ENCODE results near the gene TSC22D4. TPM values are rescaled to one million over a fixed set of nuclear protein-coding genes. Genes with fewer than 3 reads are reported as not detected.

TSC22D4 gene
- total RNA-seq, 2 experiments from 2014 or later, result 92.6 to 94.2 TPM

GRCh38 chr7:100483722-100484672, 5.0 kb upstream of the TSC22D4 start, which contains the start of gene NYAP1:
Gene NYAP1 (plus strand): TSS chr7:100483927. CDS start chr7:100485312, 1,385 bp downstream.
- H3K9me3 Mint-ChIP-seq, result no peaks in the 10 kb centered on the region
- POLR2A ChIA-PET, result interaction anchor here (0.8 to 1.9 kb wide), 3 partner anchors 14 to 100 kb away, joined by 3 to 5 read pairs (median 5); no protein-coding TSS in a partner anchor
- H3K4me3 Mint-ChIP-seq, result peak within 1 kb of the TSS; percentile 79
- no peak for DNase-seq
- no peak for TF ChIP-seq CTCF (IDR thresholded peaks at IDR 0.05)
- H3K27me3 Mint-ChIP-seq, result no peaks in the 10 kb centered on the region
- peak within 1 kb of the TSS; percentile 52 for H3K27ac Mint-ChIP-seq
- H3K36me3 Mint-ChIP-seq (ENCODE audit: low read depth), result no peaks in the 10 kb centered on the region
- H3K4me1 Mint-ChIP-seq (ENCODE audit: low read depth), result peaks cover 15% of the 10 kb centered on the region
- intact Hi-C loops (cut with micrococcal nuclease), result no loop called here
- ATAC-seq, result peak; percentile 3
- CTCF ChIA-PET, result interaction anchor here (1.6 to 3.0 kb wide), 3 partner anchors 14 to 76 kb away, joined by 6 to 26 read pairs (median 21); no protein-coding TSS in a partner anchor

- Mint-ChIP-seq H3K27me3 (no peaks in the 10 kb centered on the region), H3K4me1 (ENCODE audit: low read depth) (peaks cover 15% of the 10 kb centered on the region), H3K9me3 (no peaks in the 10 kb centered on the region), H3K4me3 (peak overlapping the region; percentile 79), H3K27ac (peak overlapping the region; percentile 52), H3K36me3 (ENCODE audit: low read depth) (peaks cover under 1% of the 10 kb centered on the region)
- intact Hi-C loops (cut with micrococcal nuclease), result no loop called here
- peak; percentile 99 for TF ChIP-seq CTCF (IDR thresholded peaks at IDR 0.05)
- CTCF ChIA-PET, result interaction anchor here (0.6 to 9.3 kb wide), 32 partner anchors 9 to 197 kb away, joined by 3 to 75 read pairs (median 4); partner anchors contain the start of genes FBXO24, LRCH4 and MOSPD3
- ATAC-seq, result peak; percentile 69
- POLR2A ChIA-PET, result interaction anchor here (0.6 to 1.9 kb wide), 6 partner anchors 10 to 392 kb away, joined by 3 to 5 read pairs (median 4); no protein-coding TSS in a partner anchor
- DNase-seq, result peak; percentile 83
These were observed 4.2 kb upstream of the TSC22D4 start for GRCh38 chr7:100483090-100483721.

- intact Hi-C loops (cut with micrococcal nuclease), result no loop called here
- H3K4me1 Mint-ChIP-seq (ENCODE audit: low read depth), result peaks cover 15% of the 10 kb centered on the region
- CTCF ChIA-PET, result interaction anchor here (0.6 to 9.3 kb wide), 33 partner anchors 9 to 209 kb away, joined by 3 to 75 read pairs (median 4); partner anchors contain the start of genes FBXO24, LRCH4 and MOSPD3
These were observed 3.7 kb upstream of the TSC22D4 start for GRCh38 chr7:100482728-100483089.

GRCh38 chr7:100481466-100481865, 2.5 kb upstream of the TSC22D4 start:
- CTCF ChIA-PET, result interaction anchor here (1.0 to 9.3 kb wide), 9 partner anchors 11 to 210 kb away, joined by 3 to 75 read pairs (median 8); no protein-coding TSS in a partner anchor
- no peak overlapping the region for H3K27ac Mint-ChIP-seq
- no peak for TF ChIP-seq CTCF (IDR thresholded peaks at IDR 0.05)

More at GRCh38 chr7:100482728-100483089, 3.7 kb upstream of the TSC22D4 start:
- ATAC-seq (no peak), DNase-seq (no peak)
- Mint-ChIP-seq H3K27me3 (no peaks in the 10 kb centered on the region), H3K36me3 (ENCODE audit: low read depth) (peaks cover 5% of the 10 kb centered on the region), H3K27ac (peak overlapping the region; percentile 52), H3K9me3 (no peaks in the 10 kb centered on the region), H3K4me3 (peak overlapping the region; percentile 79)
- POLR2A ChIA-PET, result interaction anchor here (1.0 to 1.9 kb wide), 4 partner anchors 10 to 101 kb away, joined by 3 to 5 read pairs (median 5); no protein-coding TSS in a partner anchor
- no peak for TF ChIP-seq CTCF (IDR thresholded peaks at IDR 0.05)

More at GRCh38 chr7:100481466-100481865, 2.5 kb upstream of the TSC22D4 start:
- DNase-seq (no peak), ATAC-seq (no peak)
- Mint-ChIP-seq H3K9me3 (no peaks in the 10 kb centered on the region), H3K4me1 (ENCODE audit: low read depth) (peaks cover 20% of the 10 kb centered on the region), H3K27me3 (no peaks in the 10 kb centered on the region), H3K36me3 (ENCODE audit: low read depth) (peaks cover 14% of the 10 kb centered on the region), H3K4me3 (peak overlapping the region; percentile 17)
- POLR2A ChIA-PET, result interaction anchor here (0.6 kb wide), 1 partner anchor 60 kb away, joined by 3 read pairs; no protein-coding TSS in a partner anchor
- intact Hi-C loops (cut with micrococcal nuclease), result no loop called here

All from activated CD8-positive, alpha-beta T cell treated with anti-CD3 and anti-CD28 coated beads for 36 hours (primary cell).